HG02571 (cell line): ENCODE results near the gene SCG5.

ENCODE experiments used
- ATAC-seq: cut with Tn5 transposase; IDR thresholded peaks from one replicate; pipeline ENCODE4 v1.9.1; 2021; ENCODE audit warnings: mild to moderate bottlenecking, moderate library complexity; ENCODE audit not compliant: unreplicated experiment

Gene SCG5

DNA sequence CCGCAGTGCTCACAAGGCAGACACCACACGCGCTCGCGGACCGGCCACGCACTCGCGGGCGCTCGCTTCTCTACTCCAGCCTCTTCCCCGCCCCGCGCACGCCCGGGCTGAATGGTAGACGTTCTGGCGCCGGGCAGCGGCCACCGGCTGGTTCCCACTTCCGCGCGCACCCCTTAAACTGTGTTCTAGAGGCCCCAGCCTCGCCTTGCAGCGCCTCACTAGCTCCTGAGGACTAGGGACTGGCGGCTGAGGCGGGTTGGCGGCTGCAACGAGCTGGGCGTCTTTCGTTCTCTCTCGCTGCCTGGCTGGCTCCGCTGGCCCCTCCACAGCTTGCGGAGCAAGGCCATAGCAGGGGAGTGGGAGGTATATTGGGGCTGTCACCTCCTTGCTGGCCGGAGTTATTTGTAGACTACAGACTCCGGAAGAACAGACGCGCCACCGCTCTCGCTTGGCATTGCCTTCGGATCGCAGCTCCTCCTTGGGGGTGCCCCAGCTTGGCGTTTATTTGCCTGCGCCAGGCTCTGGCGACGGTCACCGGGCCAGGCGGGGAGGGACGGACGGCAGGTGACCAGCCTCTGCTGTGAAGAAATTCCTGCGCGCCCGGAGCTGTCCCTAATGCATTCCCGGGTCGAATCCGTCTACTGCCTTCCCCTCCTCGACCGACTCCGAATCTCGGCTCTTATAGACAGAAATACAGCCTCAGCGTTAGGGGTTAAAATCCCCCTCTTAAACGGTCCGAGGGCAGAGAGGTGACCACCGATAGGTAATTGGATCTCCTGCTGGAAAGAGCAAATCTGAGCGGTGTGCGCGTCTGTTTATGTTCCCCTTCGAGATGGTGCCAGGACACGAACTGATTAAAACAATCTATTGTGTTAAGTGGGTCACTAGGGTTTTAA lies 77.6 kb downstream of the SCG5 start:
- no peak for ATAC-seq

DNA sequence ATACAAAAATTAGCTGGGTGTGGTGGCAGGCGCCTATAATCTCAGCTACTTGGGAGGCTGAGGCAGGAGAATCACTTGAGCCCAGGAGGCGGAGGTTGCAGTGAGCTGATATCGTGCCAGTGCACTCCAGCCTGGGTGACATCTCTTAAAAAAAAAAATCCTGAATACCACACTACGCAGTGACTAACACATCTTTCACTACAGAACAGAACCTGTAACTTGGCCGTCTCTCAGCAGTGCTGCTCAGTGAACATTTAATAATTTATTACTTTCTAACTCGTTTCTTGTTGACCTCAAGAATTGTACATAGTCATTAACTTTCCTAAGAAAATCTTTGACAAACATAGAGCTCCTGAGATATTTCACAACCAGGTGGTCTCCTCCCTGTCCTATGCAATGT lies 80.1 kb downstream of the SCG5 start:
- no peak for ATAC-seq

DNA sequence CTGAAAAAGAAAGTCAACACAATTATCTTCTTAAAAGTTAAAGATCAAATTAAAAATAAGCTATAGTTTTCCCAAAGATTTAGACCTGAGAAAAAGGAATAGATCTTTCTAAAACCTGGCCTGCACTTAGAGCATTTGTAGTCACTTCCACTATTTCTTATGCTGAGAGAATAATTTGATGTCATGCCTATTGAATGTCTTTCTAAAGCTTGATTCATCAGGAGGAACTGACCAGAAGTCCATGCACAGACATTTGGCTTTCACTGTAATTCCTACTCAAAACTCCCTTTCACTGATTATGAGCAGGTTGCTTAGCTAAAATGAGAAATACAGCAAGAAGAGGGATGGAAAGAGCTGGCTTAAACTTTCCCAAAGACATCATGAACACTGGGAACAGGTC lies 80.6 kb downstream of the SCG5 start:
- no peak for ATAC-seq

DNA sequence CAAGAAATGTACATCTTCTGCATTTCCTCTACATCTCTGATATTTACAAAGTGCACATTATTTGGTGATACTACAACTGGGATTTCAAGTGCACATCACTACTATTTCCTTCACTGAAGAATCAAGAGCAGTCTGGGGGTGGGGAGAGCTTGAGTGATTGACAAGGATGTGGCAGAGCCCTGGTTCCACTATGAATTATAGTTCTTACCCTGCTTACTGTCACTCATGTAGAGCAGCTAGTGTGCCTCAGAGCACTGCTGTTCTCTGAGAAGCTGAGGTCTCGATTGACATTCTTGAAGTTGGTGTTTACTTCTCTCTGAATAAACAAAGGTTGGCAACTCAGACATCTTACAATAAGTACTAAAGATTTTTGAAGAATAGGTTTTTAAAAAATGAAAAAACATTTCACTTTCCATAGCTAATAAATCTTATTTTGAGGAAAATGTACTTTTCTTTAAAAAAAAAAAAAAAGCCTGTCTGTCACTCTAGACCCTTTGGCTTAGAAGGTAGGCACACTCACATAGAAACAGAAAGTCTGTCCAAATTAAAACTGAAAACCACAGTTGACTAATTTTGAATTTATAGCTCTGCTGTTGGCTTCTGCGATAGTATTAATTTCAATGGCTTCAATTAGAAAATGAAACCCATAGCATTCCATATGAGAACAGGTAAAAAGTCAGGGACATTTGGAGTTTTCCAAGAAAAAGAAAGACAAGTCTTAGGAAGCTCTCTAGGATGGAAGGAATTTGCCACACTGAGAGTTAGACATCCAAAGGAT lies 81.8 kb downstream of the SCG5 start:
- peak; percentile 87 for ATAC-seq

DNA sequence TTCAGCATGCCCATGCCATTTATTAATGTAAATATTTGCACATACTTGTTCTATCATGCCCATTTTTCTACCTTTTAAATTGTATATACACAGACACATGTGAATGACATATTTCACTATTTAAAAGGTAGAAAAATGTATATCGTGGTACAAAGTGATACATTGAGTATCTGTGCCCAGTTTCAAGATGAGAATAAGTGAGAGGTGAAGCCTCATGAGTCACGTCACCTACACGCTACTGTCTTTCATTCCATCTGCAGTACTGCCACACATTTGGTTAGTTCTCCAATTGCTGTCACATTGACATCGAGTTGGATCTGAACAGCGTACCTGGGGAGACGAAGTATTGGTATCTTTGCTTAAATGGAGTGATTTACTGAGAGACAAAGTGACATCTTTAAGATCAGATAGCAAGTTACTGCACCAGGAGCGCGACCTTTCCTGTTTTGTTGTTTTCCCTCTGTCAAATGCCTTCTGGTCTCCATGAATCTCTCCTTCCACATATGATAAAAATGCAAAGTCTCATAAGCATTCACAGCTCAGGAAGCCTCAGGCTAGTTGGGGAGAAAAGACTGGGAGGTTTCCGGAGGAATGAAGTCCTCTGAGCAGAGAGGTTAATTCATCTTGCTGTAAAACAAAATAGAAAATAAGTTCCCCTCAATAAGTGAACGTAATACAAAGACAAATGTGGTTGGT lies 88.3 kb downstream of the SCG5 start:
- no peak for ATAC-seq

DNA sequence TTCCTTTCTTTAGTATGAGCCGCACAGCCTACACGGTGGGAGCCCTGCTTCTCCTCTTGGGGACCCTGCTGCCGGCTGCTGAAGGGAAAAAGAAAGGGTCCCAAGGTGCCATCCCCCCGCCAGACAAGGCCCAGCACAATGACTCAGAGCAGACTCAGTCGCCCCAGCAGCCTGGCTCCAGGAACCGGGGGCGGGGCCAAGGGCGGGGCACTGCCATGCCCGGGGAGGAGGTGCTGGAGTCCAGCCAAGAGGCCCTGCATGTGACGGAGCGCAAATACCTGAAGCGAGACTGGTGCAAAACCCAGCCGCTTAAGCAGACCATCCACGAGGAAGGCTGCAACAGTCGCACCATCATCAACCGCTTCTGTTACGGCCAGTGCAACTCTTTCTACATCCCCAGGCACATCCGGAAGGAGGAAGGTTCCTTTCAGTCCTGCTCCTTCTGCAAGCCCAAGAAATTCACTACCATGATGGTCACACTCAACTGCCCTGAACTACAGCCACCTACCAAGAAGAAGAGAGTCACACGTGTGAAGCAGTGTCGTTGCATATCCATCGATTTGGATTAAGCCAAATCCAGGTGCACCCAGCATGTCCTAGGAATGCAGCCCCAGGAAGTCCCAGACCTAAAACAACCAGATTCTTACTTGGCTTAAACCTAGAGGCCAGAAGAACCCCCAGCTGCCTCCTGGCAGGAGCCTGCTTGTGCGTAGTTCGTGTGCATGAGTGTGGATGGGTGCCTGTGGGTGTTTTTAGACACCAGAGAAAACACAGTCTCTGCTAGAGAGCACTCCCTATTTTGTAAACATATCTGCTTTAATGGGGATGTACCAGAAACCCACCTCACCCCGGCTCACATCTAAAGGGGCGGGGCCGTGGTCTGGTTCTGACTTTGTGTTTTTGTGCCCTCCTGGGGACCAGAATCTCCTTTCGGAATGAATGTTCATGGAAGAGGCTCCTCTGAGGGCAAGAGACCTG lies 89.5 kb downstream of the SCG5 start:
- ATAC-seq: no peak

DNA sequence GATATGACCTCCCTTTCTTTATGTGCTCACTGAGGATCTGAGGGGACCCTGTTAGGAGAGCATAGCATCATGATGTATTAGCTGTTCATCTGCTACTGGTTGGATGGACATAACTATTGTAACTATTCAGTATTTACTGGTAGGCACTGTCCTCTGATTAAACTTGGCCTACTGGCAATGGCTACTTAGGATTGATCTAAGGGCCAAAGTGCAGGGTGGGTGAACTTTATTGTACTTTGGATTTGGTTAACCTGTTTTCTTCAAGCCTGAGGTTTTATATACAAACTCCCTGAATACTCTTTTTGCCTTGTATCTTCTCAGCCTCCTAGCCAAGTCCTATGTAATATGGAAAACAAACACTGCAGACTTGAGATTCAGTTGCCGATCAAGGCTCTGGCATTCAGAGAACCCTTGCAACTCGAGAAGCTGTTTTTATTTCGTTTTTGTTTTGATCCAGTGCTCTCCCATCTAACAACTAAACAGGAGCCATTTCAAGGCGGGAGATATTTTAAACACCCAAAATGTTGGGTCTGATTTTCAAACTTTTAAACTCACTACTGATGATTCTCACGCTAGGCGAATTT lies 91.2 kb downstream of the SCG5 start:
- no peak for ATAC-seq

DNA sequence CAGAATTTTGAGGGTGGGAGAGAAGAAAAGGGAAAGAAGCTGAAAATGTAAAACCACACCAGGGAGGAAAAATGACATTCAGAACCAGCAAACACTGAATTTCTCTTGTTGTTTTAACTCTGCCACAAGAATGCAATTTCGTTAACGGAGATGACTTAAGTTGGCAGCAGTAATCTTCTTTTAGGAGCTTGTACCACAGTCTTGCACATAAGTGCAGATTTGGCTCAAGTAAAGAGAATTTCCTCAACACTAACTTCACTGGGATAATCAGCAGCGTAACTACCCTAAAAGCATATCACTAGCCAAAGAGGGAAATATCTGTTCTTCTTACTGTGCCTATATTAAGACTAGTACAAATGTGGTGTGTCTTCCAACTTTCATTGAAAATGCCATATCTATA lies 91.8 kb downstream of the SCG5 start:
- no peak for ATAC-seq

DNA sequence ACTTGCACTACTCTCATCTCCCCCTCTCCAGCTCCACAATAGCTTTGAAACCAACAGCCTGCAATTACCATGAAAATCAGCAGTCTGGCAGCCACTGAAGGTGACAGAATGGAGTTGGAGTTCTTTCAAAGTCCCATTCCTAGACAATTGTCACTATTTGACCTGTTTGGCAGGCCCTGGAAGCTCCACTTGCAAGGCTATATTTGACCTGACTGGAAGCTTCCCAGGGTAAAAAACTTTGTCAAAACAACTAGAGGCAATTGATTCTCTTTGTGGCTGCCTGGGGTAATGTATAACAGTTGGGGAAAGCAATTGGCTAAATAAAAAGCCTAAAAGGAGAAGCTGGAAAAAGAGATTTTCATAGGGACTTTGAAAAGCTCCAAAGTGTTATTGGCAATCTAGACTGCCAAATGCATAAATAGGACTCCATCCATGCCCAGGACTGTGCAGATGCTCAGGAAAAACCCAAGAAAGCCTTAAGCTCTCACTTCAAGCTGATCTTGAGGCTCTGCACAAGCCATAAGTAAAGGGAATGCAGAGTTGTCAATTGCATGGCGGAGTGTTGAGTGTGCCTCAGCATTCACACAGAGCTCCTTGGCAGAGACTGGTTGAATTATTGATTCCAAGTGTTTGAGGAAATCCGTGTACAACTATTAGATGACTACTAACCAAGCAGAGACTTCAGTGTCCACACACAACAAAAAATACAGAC lies 94.6 kb downstream of the SCG5 start:
- ATAC-seq: no peak

DNA sequence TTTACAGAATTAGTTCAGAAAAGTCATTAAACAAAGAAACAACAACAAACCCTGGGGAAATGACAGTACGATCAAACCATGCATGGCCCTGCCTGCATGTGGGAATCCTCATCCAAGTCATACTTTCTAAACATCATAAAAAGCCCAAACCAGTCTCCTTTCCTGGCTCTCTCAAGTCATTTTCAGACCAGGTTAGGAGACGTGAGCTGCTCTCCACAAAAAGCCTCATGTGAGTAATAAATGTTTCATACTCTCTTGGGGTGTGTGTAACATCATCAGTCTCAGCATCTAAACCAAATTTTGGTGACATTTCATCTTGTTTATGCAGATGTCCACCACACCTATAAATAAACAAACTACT lies 95.2 kb downstream of the SCG5 start:
- no peak for ATAC-seq

DNA sequence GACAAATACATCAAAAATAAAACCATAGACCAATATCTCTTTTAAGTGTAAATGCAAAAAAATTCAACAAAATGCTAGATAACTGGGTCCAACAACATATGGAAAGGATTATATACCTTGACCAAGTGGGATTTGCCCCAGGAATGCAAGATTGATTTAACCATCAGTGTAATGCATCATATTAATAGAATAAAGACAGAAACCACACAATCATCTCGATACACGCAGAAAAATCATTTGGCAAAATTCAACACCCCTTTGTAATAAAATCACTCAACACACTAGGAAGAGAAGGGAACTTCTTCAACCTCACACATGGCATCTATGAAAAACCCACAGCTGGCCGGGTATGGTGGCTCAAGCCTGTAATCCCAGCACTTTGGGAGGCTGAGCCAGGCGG lies 95.8 kb downstream of the SCG5 start:
- no peak for ATAC-seq

DNA sequence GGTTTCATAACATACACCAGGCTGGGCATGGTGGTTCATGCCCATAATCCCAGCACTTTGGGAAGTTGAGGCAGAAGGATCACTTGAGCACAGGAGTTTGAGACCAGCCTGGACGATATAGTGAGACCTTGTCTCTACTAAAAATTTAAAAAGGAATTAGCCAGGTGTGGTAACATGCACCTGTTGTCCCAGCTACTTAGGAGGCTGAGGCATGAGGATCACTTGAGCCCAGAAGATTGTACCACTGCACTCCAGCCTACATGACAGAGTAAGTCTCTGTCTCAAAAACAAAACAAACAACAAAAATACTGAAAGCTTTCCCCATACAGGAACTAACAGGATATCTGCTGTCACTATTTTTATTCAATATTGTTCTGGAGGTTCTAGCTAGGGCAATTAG lies 97.2 kb downstream of the SCG5 start:
- ATAC-seq: no peak

DNA sequence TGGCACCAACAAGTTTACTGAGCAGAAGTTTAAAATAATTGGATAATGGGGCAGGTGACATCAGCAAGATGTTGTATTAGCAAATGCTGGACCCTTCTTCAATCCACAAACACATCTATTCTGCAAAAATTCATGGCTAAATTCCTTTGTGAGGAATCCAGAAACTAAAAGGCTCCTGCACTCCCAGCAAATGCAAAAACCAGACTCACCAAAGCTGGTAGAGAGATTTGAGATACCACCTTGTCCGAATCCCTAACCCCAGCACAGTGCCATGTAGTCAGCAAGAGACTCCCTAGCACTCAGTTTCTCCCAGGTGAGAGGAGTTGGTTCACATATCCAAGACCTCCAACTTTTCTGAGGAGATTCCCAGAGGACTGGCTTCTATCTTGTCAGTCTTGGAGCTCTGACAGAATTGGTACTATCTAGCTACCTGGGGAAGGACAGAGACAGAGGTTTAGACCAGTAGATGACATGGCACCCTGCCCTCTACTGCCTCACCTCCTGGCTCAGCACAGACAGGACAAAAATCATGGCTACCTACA lies 98.1 kb downstream of the SCG5 start:
- no peak for ATAC-seq

DNA sequence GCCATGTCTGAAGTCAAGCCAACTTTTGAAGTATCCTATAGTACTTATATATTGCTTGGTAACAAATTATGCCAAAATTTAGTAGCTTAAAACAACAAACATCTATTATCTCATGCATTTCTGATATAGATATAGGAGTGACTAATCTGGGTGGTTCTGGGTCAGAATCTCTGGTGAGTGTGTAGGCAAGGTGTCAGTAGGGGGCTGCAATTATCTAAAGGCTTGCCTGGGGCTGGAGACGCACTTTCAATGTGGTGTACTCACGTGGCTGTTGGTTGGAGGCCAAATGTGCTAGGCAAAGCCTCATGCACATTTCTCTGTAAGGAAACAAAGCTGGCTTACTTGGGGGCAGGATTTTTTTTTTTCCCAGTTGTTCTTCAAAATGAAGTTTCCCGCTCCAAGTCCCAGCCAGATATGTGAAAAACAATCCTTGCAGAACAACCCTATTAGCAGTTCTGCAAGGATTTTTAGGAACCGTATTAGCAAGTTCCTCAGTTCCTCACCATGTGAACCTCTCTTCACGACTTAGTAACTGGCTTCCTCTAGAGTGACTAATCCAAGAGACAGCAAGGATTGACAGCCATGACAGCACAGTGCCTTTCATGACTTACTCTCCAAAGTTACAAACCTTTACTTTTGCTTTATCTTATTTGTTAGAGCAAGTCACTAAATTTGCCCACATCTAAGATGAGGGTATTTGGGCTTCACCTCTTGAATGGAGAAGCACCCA lies 102.1 kb downstream of the SCG5 start:
- no peak for ATAC-seq

DNA sequence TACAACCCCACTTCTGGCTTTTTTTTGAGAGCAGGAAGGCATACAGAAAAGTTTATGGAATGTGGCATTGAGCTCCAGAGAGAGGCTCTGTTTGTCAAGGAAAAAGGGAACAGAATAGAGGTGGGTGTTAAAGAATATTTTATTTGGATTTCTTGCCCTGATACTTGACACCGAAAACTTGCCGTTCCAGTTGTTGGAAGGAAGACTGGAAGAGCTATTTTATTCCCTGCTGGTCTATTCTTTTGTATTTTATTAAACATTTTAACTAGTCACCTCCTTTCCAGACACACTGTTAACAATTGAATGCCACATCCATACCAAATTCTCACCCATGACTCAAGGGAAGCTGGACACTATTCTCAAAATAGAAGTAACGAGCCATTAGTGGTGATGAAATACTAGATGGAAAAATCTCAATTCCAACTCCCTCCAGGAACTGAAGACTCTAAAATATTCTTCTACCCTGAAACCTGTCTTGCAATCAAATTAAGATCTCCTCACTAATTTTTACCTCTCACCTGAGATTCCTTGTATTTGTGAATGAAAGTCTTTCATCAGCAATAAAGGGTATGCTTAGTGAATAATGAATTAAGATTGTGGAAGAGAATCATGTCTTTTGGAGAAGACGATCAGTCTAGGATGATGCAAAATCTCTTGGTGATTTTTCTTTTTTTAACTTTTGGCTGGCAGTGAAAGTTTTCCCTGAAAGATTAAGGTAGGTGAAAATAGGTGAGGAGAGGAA lies 104.8 kb downstream of the SCG5 start:
- ATAC-seq: no peak
